GM12878 (cell line): Measurements from ENCODE around the gene BCAN. TPM values are rescaled to one million over a fixed set of nuclear protein-coding genes. Genes with fewer than 3 reads are reported as not detected.

Experiments
- ATAC-seq: fragments of 200-7000 bp; cut with Tn5 transposase; 3 replicates; pipeline ENCODE4 v1.9.1; 2020; ENCODE audit warnings: mild to moderate bottlenecking, moderate library complexity
- BruUV-seq: library from RNA; stranded (reverse); fragments of 400-500 nt; replicated peaks from 2 replicates; lab custom pipeline; 2021; lab: Mats Ljungman, UMichigan
- CTCF ChIA-PET: fragments of 300-600 bp; sonication (Branson Sonifier 250); formaldehyde crosslinking; extraction: SDS; loops from one replicate; lab custom pipeline; 2021; ENCODE audit warnings: inconsistent platforms; lab: Yijun Ruan, JAX
- POLR2A ChIA-PET: fragments of 350-600 bp; formaldehyde crosslinking; extraction: SDS; loops from one replicate; lab custom pipeline; 2021; ENCODE audit warnings: inconsistent platforms; lab: Charles Lee
- RAD21 ChIA-PET: fragments of 300-600 bp; sonication (Branson Sonifier 250); formaldehyde crosslinking; loops from one replicate; lab custom pipeline; 2023; ENCODE audit warnings: antibody characterized with exemption; ENCODE audit not compliant: unreplicated experiment; lab: Charles Lee
- SMC1A ChIA-PET: fragments of 300-600 bp; sonication (Branson Sonifier 250); formaldehyde crosslinking; loops from one replicate; lab custom pipeline; 2023; ENCODE audit not compliant: unreplicated experiment, uncharacterized antibody; lab: Charles Lee
- DNase-seq: peaks from one replicate; pipeline ENCODE4 v3.0.0-alpha.2; 2011; ENCODE audit warnings: low read depth, low spot score
- FAIRE-seq: peaks from 3 replicates; lab custom pipeline; 2011; peaks lifted over from hg19 to GRCh38; lab: Jason Lieb, UNC
- H2AFZ ChIP-seq: 2 replicates; pipeline ENCODE4 v1.6.0; 2011; ENCODE audit warnings: low read depth, low read length, control low read depth; ENCODE audit not compliant: control insufficient read depth
- H3K27ac ChIP-seq: 2 replicates; pipeline ENCODE4 v1.5.1; 2011; ENCODE audit warnings: control low read depth; ENCODE audit not compliant: control insufficient read depth, insufficient read depth
- H3K27me3 ChIP-seq, 2 experiments: replicated peaks in 1 of 2; 2 replicates each; pipeline versions ENCODE4 v1.6.0 to v1.6.1; 2011; ENCODE audit warnings: low read length in 1 of 2; ENCODE audit not compliant: control insufficient read depth in 2 of 2, insufficient read depth in 2 of 2
- H3K36me3 ChIP-seq, 2 experiments: 2 replicates each; pipeline ENCODE4 v1.5.1; 2011; ENCODE audit warnings: low read length in 1 of 2; ENCODE audit not compliant: control insufficient read depth in 2 of 2, insufficient read depth in 2 of 2
- H3K4me1 ChIP-seq: 2 replicates; pipeline ENCODE4 v1.6.1; 2011; ENCODE audit warnings: mild to moderate bottlenecking, low read length, moderate library complexity, mixed read lengths; ENCODE audit not compliant: control insufficient read depth, insufficient read depth
- H3K4me2 ChIP-seq: 2 replicates; pipeline ENCODE4 v1.6.0; 2011; ENCODE audit warnings: control low read depth; ENCODE audit not compliant: control insufficient read depth, insufficient read depth
- H3K4me3 ChIP-seq: fragments of 200-600 bp; sonication (generic); 2 replicates; pipeline ENCODE4 v1.5.1; 2016
- H3K79me2 ChIP-seq: 2 replicates; pipeline ENCODE4 v1.6.0; 2011; ENCODE audit warnings: low read length; ENCODE audit not compliant: control insufficient read depth, insufficient read depth
- H3K9ac ChIP-seq: 2 replicates; pipeline ENCODE4 v1.8.0; 2011; ENCODE audit warnings: low read length, control low read depth, mixed read lengths; ENCODE audit not compliant: control insufficient read depth, insufficient read depth
- H3K9me3 ChIP-seq: replicated peaks from 3 replicates; pipeline ENCODE4 v1.5.1; 2011; ENCODE audit warnings: mild to moderate bottlenecking, low read length; ENCODE audit not compliant: control insufficient read depth, insufficient read depth
- H4K20me1 ChIP-seq: 2 replicates; pipeline ENCODE4 v1.6.0; 2011; ENCODE audit not compliant: control insufficient read depth, insufficient read depth
- CEBPB ChIP-seq, 2 experiments: fragments of 150-350 bp in 1 of 2; IDR thresholded peaks; 2 replicates each; pipeline ENCODE4 v1.6.1; 2012 to 2014; ENCODE audit warnings: low read depth in 2 of 2, low read length in 2 of 2, borderline replicate concordance in 1 of 2, inconsistent platforms in 1 of 2
- ELK1 ChIP-seq: IDR thresholded peaks from 2 replicates; pipeline ENCODE4 v1.6.1; 2012; ENCODE audit warnings: low read depth, low read length, improper control_type of control experiment
- MEF2B ChIP-seq: fragments of 450-650 bp; IDR thresholded peaks from 2 replicates; pipeline ENCODE4 v1.6.1; 2018; ENCODE audit warnings: mild to moderate bottlenecking, moderate library complexity; ENCODE audit not compliant: partially characterized antibody, poor library complexity, severe bottlenecking
- MXI1 ChIP-seq: fragments of 150-350 bp; IDR thresholded peaks from 2 replicates; pipeline ENCODE4 v1.6.1; 2011; ENCODE audit warnings: low read depth, mild to moderate bottlenecking, inconsistent platforms, low read length, improper control_type of control experiment
- SMARCA5 ChIP-seq: fragments of 450-650 bp; IDR thresholded peaks from 2 replicates; pipeline ENCODE4 v1.6.1; 2017; ENCODE audit warnings: mild to moderate bottlenecking
- STAT3 ChIP-seq: IDR thresholded peaks from 2 replicates; pipeline ENCODE4 v1.6.1; 2011; ENCODE audit warnings: low read depth, low read length, improper control_type of control experiment
- TCF12 ChIP-seq: IDR thresholded peaks from 2 replicates; pipeline ENCODE4 v1.6.1; 2011; ENCODE audit warnings: low read depth, mild to moderate bottlenecking, low read length
- USF1 ChIP-seq: IDR thresholded peaks from 2 replicates; pipeline ENCODE4 v1.6.1; 2011; ENCODE audit warnings: borderline replicate concordance, low read depth, mild to moderate bottlenecking, moderate library complexity, mixed read lengths, low read length; ENCODE audit not compliant: insufficient read depth; ENCODE audit errors: extremely low read length
- WGBS: methylation state at CpG from one replicate; pipeline ENCODE4 v1.1.6; 2016; ENCODE audit warnings: low lambda C conversion rate; ENCODE audit not compliant: insufficient replicate concordance, insufficient coverage; ENCODE audit errors: missing lambda C conversion rate; 5-methylcytosine and 5-hydroxymethylcytosine counted together
- in situ Hi-C: fragments of 300-500 bp; cut with MboI; formaldehyde crosslinking; loops from 9 replicates; pipeline ENCODE4 v1.14.3; 2018; ENCODE audit warnings: mixed read lengths
- intact Hi-C: fragments of 100-400 bp; cut with micrococcal nuclease; formaldehyde crosslinking; loops from one replicate; pipeline ENCODE4 v1.14.2; 2022; ENCODE audit not compliant: unreplicated experiment
- polyA plus RNA-seq, 11 experiments: library from polyadenylated mRNA; depleted of rRNA in 4 of 11; unstranded in 6 of 11; stranded (reverse) in 5 of 11; fragments of >200 nt; fragmentation: Nextera tagmentation in 4 of 11; fragmentation: Illumina TruSeq in 1 of 11; extraction: Ambion mirVana in 4 of 11; extraction: Trizol in 1 of 11; gene quantifications; 1 replicate in 1 of 11; 2 replicates in 10 of 11; pipeline versions ENCODE4 v1.2.1 to v1.2.3, GENCODE V29; 2011 to 2016; ENCODE audit warnings: inconsistent platforms in 2 of 11, missing spikeins in 2 of 11, low read depth in 1 of 11
- total RNA-seq, 4 experiments: library from RNA; depleted of rRNA in 3 of 4; stranded (reverse); fragments of >200 nt in 3 of 4; fragmentation: Illumina TruSeq in 1 of 4; extraction: Trizol in 1 of 4; gene quantifications; 2 replicates each; pipeline versions ENCODE4 v1.2.1 to v1.2.3, GENCODE V29; 2013 to 2021

The BCAN gene
- total and polyA plus RNA-seq, 10 of the 15 experiments (the other 5 are each of a cell fraction or from before 2014, with no cell fraction given) = 0.05 to 1.3 (median 0.18) TPM; not detected in 1

- Histone ChIP-seq H3K79me2 (peaks cover 20% of the 10 kb centered on the region), H3K27ac (no peak overlapping the region), H3K4me2 (no peak overlapping the region), H3K36me3 (peaks cover 27 to 31% of the 10 kb centered on the region in 2 experiments; a peak in 3 of 4 replicates), H4K20me1 (no peaks in the 10 kb centered on the region), H3K9ac (no peak overlapping the region), H3K27me3 (no peaks in the 10 kb centered on the region), H2AFZ (no peak overlapping the region), H3K4me3 (no peak overlapping the region), H3K4me1 (peaks cover 8% of the 10 kb centered on the region), H3K9me3 (no peaks in the 10 kb centered on the region)
- intact Hi-C loops = no loop called here
- ChIA-PET SMC1A (interaction anchor here (1.6 to 5.9 kb wide), 2 partner anchors 8 to 140 kb away, joined by 6 to 47 read pairs; partner anchors contain the start of gene GPATCH4), RAD21 (interaction anchor here (0.7 kb wide), 1 partner anchor 14 kb away, joined by 3 read pairs; no protein-coding TSS in a partner anchor), CTCF (interaction anchor here (1.1 to 4.6 kb wide), 2 partner anchors 13 to 180 kb away, joined by 4 to 34 read pairs; no protein-coding TSS in a partner anchor), POLR2A (interaction anchor here (0.6 kb wide), 2 partner anchors 18 to 22 kb away, joined by 3 to 5 read pairs; no protein-coding TSS in a partner anchor)
- in situ Hi-C loops = no loop called here
- DNase-seq (no peak), FAIRE-seq (no peak), ATAC-seq (no peak)
- TSS peak; percentile 65 for BruUV-seq
- WGBS = 100% methylated on average over 2 of the region's 2 CpGs
- TF ChIP-seq MXI1 (no peak), ELK1 (no peak), TCF12 (no peak), MEF2B (no peak), SMARCA5 (no peak), STAT3 (no peak), USF1 (no peak), CEBPB (IDR thresholded peaks at IDR 0.05; ENCODE audit: borderline replicate concordance in 1 of 2, low read depth in 2 of 2, low read length in 2 of 2) (no peak)
Measured at GRCh38 chr1:156595016-156595415, 46.9 kb upstream of the BCAN start.
